Fibroblast of lung (primary cell): ENCODE data around the gene CARD14. TPM values are rescaled to one million over a fixed set of nuclear protein-coding genes. Genes with fewer than 3 reads are reported as not detected.

Experiments used
- DNase-seq, 2 donors: peaks; one replicate each; pipeline versions ENCODE4 v3.0.0 to v3.0.0-alpha.2; 2010; ENCODE audit warnings: low read depth in 2 of 2
- H2AFZ ChIP-seq: 2 replicates; pipeline ENCODE4 v1.5.1; 2012; ENCODE audit warnings: low read length, control low read depth, inconsistent platforms
- H3K27ac ChIP-seq: 2 replicates; pipeline ENCODE4 v1.5.1; 2011; ENCODE audit warnings: low read length, control low read depth; ENCODE audit not compliant: insufficient read depth
- H3K27me3 ChIP-seq: 2 replicates; pipeline ENCODE4 v1.5.1; 2011; ENCODE audit warnings: mild to moderate bottlenecking, low read length; ENCODE audit not compliant: control insufficient read depth, insufficient read depth
- H3K36me3 ChIP-seq: 2 replicates; pipeline ENCODE4 v1.5.1; 2011; ENCODE audit warnings: low read length; ENCODE audit not compliant: control insufficient read depth, insufficient read depth
- H3K4me1 ChIP-seq: 2 replicates; pipeline ENCODE4 v1.5.1; 2011; ENCODE audit warnings: low read length; ENCODE audit not compliant: control insufficient read depth, insufficient read depth; ENCODE audit errors: extremely low read depth
- H3K4me2 ChIP-seq: 2 replicates; pipeline ENCODE4 v1.5.1; 2011; ENCODE audit warnings: low read length, control low read depth; ENCODE audit not compliant: insufficient read depth; ENCODE audit errors: extremely low read depth
- H3K4me3 ChIP-seq, 4 experiments: fragments of 200-600 bp in 1 of 4; sonication (generic) in 1 of 4; replicated peaks in 1 of 4; 2 replicates each; pipeline ENCODE4 v1.5.1; 2011 to 2016; ENCODE audit warnings: low read length in 4 of 4, low read depth in 3 of 4, mild to moderate bottlenecking in 3 of 4, control low read depth in 2 of 4, inconsistent platforms in 1 of 4, mixed read lengths in 1 of 4; ENCODE audit not compliant: insufficient read depth in 1 of 4; ENCODE audit errors: control extremely low read depth in 1 of 4
- H3K79me2 ChIP-seq: 2 replicates; pipeline ENCODE4 v1.5.1; 2012; ENCODE audit warnings: mild to moderate bottlenecking, low read length, inconsistent platforms; ENCODE audit not compliant: control insufficient read depth, insufficient read depth
- H3K9ac ChIP-seq: 2 replicates; pipeline ENCODE4 v1.5.1; 2011; ENCODE audit warnings: mild to moderate bottlenecking, low read length, control low read depth; ENCODE audit not compliant: insufficient read depth
- H3K9me3 ChIP-seq: 2 replicates; pipeline ENCODE4 v1.5.1; 2012; ENCODE audit warnings: low read depth, low read length; ENCODE audit not compliant: control insufficient read depth, insufficient read depth
- H4K20me1 ChIP-seq: 2 replicates; pipeline ENCODE4 v1.5.1; 2011; ENCODE audit warnings: low read length; ENCODE audit not compliant: control insufficient read depth, insufficient read depth; ENCODE audit errors: extremely low read depth
- CTCF ChIP-seq, 2 donors: IDR thresholded peaks in 1 of 2; conservative IDR thresholded peaks in 1 of 2; 1 replicate in 1 of 2; 2 replicates in 1 of 2; pipeline ENCODE4 v1.5.1; 2011 to 2012; ENCODE audit warnings: low read length in 2 of 2, control low read depth in 1 of 2, inconsistent platforms in 1 of 2, low read depth in 1 of 2, mild to moderate bottlenecking in 1 of 2
- EZH2 ChIP-seq: IDR thresholded peaks from 2 replicates; pipeline ENCODE4 v1.5.1; 2012; ENCODE audit warnings: low read length, control low read depth, mild to moderate bottlenecking; ENCODE audit errors: missing control alignments
- polyA plus RNA-seq, 2 donors: library from polyadenylated mRNA; depleted of rRNA in 1 of 2; stranded (reverse) in 1 of 2; unstranded in 1 of 2; fragments of >200 nt; gene quantifications; 2 replicates each; pipeline ENCODE4 v1.2.1, GENCODE V29; 2011 to 2012; ENCODE audit warnings: missing spikeins in 1 of 2
- total RNA-seq: library from RNA; depleted of rRNA; stranded (reverse); fragments of >200 nt; gene quantifications from 2 replicates; pipeline ENCODE4 v1.2.1, GENCODE V29; 2014

The CARD14 gene
- total and polyA plus RNA-seq, 2 donors (not counting 1 experiment from before 2014, with no cell fraction given) = 0.17 TPM; not detected in 1

GRCh38 chr17:80221351-80222105 is 51.7 kb downstream of the CARD14 start:
- H2AFZ ChIP-seq = no peak overlapping the region
- no peaks in the 10 kb centered on the region for H4K20me1 ChIP-seq

DNA sequence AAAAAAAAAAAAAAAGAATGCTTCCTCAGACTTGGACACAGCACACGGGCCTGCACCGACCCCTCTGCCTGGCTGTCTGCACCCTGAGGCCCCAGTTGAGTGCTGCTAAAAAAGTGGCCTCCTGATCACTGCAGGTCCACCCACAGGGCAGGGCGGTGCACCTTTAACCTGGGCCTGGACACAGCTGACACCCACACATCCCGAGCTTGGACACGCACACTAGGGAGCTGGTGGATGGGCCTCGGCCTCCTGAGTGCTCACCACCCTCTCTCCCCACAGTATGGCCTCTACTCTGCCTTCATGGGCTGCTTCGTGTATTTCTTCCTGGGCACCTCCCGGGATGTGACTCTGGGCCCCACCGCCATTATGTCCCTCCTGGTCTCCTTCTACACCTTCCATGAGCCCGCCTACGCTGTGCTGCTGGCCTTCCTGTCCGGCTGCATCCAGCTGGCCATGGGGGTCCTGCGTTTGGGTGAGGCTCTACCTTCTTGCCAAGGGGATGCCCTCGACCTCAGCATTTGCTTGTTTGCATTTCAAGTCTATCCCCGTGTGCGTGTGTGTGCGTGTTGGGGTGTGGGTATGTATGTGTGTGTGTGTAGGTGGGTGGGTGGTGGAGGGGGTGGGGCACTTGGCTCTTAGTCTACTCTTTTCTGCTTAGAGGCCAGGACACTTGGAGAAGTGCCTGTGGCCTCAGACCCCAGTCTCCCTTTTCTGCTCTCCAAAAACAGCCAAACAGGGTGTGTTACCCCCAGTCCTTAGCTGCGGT is 52.7 kb downstream of the CARD14 start:
- Histone ChIP-seq H3K9me3 (no peaks in the 10 kb centered on the region), H3K4me2 (no peak overlapping the region), H3K27me3 (no peaks in the 10 kb centered on the region), H3K79me2 (peaks cover 11% of the 10 kb centered on the region), H4K20me1 (no peaks in the 10 kb centered on the region), H3K9ac (no peak overlapping the region), H3K4me1 (peaks cover 9% of the 10 kb centered on the region), H3K4me3 (no peak overlapping the region), H3K27ac (no peak overlapping the region), H2AFZ (no peak overlapping the region), H3K36me3 (peaks cover 6% of the 10 kb centered on the region)
- DNase-seq = no peak
- TF ChIP-seq CTCF (conservative IDR thresholded peaks at IDR 0.05 in 1 of 2, IDR thresholded peaks at IDR 0.05 in 1 of 2; ENCODE audit: low read depth in 1 of 2, low read length in 2 of 2) = no peak
- TF ChIP-seq EZH2 = no peak

More at GRCh38 chr17:80221351-80222105, 51.7 kb downstream of the CARD14 start:
- Histone ChIP-seq H3K36me3 (peaks cover 12% of the 10 kb centered on the region), H3K4me1 (peaks cover 9% of the 10 kb centered on the region), H3K9me3 (no peaks in the 10 kb centered on the region), H3K79me2 (peaks cover 12% of the 10 kb centered on the region), H3K27me3 (no peaks in the 10 kb centered on the region), H3K4me2 (peak overlapping the region; percentile 97), H3K27ac (no peak overlapping the region), H3K9ac (no peak overlapping the region), H3K4me3 (peak overlapping the region; percentile 63 to 97 (median 84))
- DNase-seq = no peak
- TF ChIP-seq EZH2 (no peak), CTCF (conservative IDR thresholded peaks at IDR 0.05 in 1 of 2, IDR thresholded peaks at IDR 0.05 in 1 of 2; ENCODE audit: low read depth in 1 of 2, low read length in 2 of 2) (no peak)

- Histone ChIP-seq H3K4me2 (no peak overlapping the region), H4K20me1 (no peaks in the 10 kb centered on the region), H3K4me1 (peaks cover 9% of the 10 kb centered on the region), H2AFZ (no peak overlapping the region), H3K36me3 (peaks cover 2% of the 10 kb centered on the region), H3K4me3 (no peak overlapping the region), H3K79me2 (peaks cover 7% of the 10 kb centered on the region), H3K27ac (no peak overlapping the region), H3K9me3 (no peaks in the 10 kb centered on the region), H3K9ac (no peak overlapping the region), H3K27me3 (no peaks in the 10 kb centered on the region)
- no peak for TF ChIP-seq EZH2
- TF ChIP-seq CTCF (conservative IDR thresholded peaks at IDR 0.05 in 1 of 2, IDR thresholded peaks at IDR 0.05 in 1 of 2; ENCODE audit: low read depth in 1 of 2, low read length in 2 of 2) = no peak
- DNase-seq = no peak
These were observed 53.4 kb downstream of the CARD14 start for GRCh38 chr17:80223142-80223815.
